ENCODE measurements around the gene UPK2.
"Not testable (repeated sequence)": the region's sequence is repeated elsewhere in the genome, so short reads cannot be mapped to it uniquely, and the experiment has no call there.

UPK2 gene

GRCh38 chr11:118938491-118939403 is 17.4 kb upstream of the UPK2 start:
- DNase-seq (ENCODE audit: low read depth in 2 of 2) = no peak

GRCh38 chr11:118939404-118939915 is 16.6 kb upstream of the UPK2 start:
- no peak for DNase-seq (ENCODE audit: low read depth in 2 of 2)

- DNase-seq (ENCODE audit: low read depth in 2 of 2) = no peak
Observed at GRCh38 chr11:118939953-118940598, 16.0 kb upstream of the UPK2 start.

GRCh38 chr11:118947091-118947490 is 9.0 kb upstream of the UPK2 start:
- DNase-seq (ENCODE audit: low read depth in 2 of 2) = no peak

GRCh38 chr11:118948000-118948399 is 8.1 kb upstream of the UPK2 start:
- no peak for DNase-seq (ENCODE audit: low read depth in 2 of 2)

- DNase-seq (ENCODE audit: low read depth in 2 of 2) = no peak
Observed at GRCh38 chr11:118953265-118953664, 2.8 kb upstream of the UPK2 start.

GRCh38 chr11:118953976-118954375 is 2.1 kb upstream of the UPK2 start:
- DNase-seq (ENCODE audit: low read depth in 2 of 2) = not testable (repeated sequence)

GRCh38 chr11:118956847-118957469 is 860 bp downstream of the UPK2 start:
- DNase-seq (ENCODE audit: low read depth in 2 of 2) = no peak

GRCh38 chr11:118957549-118957948 is 1.5 kb downstream of the UPK2 start:
- DNase-seq (ENCODE audit: low read depth in 2 of 2) = no peak

GRCh38 chr11:118957968-118958367 is 1.9 kb downstream of the UPK2 start:
- no peak for DNase-seq (ENCODE audit: low read depth in 2 of 2)

GRCh38 chr11:118958577-118958976 is 2.5 kb downstream of the UPK2 start:
- DNase-seq (ENCODE audit: low read depth in 2 of 2) = no peak

- DNase-seq (ENCODE audit: low read depth in 2 of 2) = no peak
Observed at GRCh38 chr11:118961189-118961588, 5.1 kb downstream of the UPK2 start.

- no peak for DNase-seq (ENCODE audit: low read depth in 2 of 2)
Observed at GRCh38 chr11:118961591-118961990, 5.5 kb downstream of the UPK2 start.

- DNase-seq (ENCODE audit: low read depth in 2 of 2) = not testable (repeated sequence)
Observed at GRCh38 chr11:118969508-118969907, 13.4 kb downstream of the UPK2 start.

GRCh38 chr11:118971646-118972045 is 15.5 kb downstream of the UPK2 start, which contains the start of gene FOXR1:
Gene FOXR1 (plus strand): TSS chr11:118971761. CDS start chr11:118971932, 171 bp downstream.
- no peak for DNase-seq (ENCODE audit: low read depth in 2 of 2)

- no peak for DNase-seq (ENCODE audit: low read depth in 2 of 2)
Observed at GRCh38 chr11:118973985-118974384, 17.9 kb downstream of the UPK2 start.

- DNase-seq (ENCODE audit: low read depth in 2 of 2) = no peak
Observed at GRCh38 chr11:118975771-118976709, 19.9 kb downstream of the UPK2 start.

GRCh38 chr11:118979434-118979833 is 23.3 kb downstream of the UPK2 start:
- DNase-seq (ENCODE audit: low read depth in 2 of 2) = no peak

- DNase-seq (ENCODE audit: low read depth in 2 of 2) = no peak
Observed at GRCh38 chr11:118980191-118980881, 24.2 kb downstream of the UPK2 start.

- not testable (repeated sequence) for DNase-seq (ENCODE audit: low read depth in 2 of 2)
Observed at GRCh38 chr11:118984337-118984736, 28.2 kb downstream of the UPK2 start.

- DNase-seq (ENCODE audit: low read depth in 2 of 2) = no peak
Observed at GRCh38 chr11:118984825-118985224, 28.7 kb downstream of the UPK2 start.
